ENCODE data around the gene MTFMT.

- TF ChIP-seq YY1 (IDR thresholded peaks at IDR 0.05; ENCODE audit: insufficient read depth, insufficient read length) (no peak), ZNF274 (IDR thresholded peaks at IDR 0.05; ENCODE audit: low read depth, low read length) (no peak)
Observed at GRCh38 chr15:65058394-65059368, 29.2 kb upstream of the MTFMT start.

All from NT2/D1 (cell line).